ENCODE measurements around the gene PIKFYVE. TPM values are rescaled to one million over a fixed set of nuclear protein-coding genes. Genes with fewer than 3 reads are reported as not detected.
"Not testable (repeated sequence)": the region's sequence is repeated elsewhere in the genome, so short reads cannot be mapped to it uniquely, and the experiment has no call there.

Gene PIKFYVE
- total RNA-seq, 6 experiments from 2014 or later, result 10.7 to 16.0 (median 13.2) TPM

DNA sequence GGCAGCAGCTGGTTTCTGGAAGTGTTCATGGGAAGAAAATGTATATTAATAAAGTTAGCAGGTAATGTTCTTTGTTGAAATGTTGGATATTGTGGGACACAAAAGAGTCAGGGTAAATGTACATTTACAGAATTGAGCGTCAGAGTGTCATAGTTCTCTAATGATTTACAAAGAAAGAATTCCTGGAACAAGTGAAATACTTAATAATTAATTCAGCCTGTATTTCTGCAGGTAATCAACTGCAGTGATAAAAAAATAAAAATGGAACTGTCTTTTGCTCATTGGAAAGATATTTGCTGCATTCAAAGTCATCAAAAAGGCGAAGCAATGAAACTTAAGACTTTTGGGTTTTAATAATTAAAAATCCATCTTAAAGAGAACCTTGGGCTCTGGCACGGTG is 113.1 kb downstream of the PIKFYVE start:
- 53% methylated on average over 3 of the region's 3 CpGs for WGBS (ENCODE audit: insufficient coverage, low coverage, low lambda C conversion rate, missing lambda C conversion rate)
- Histone ChIP-seq H3K9me3 (no peaks in the 10 kb centered on the region), H3K4me1 (no peaks in the 10 kb centered on the region), H3K27me3 (no peaks in the 10 kb centered on the region), H3K27ac (no peak overlapping the region), H3K4me3 (no peak overlapping the region), H3K36me3 (no peaks in the 10 kb centered on the region)
- no peak for TF ChIP-seq POLR2A (IDR thresholded peaks at IDR 0.05)
- TF ChIP-seq, protein P1, sequence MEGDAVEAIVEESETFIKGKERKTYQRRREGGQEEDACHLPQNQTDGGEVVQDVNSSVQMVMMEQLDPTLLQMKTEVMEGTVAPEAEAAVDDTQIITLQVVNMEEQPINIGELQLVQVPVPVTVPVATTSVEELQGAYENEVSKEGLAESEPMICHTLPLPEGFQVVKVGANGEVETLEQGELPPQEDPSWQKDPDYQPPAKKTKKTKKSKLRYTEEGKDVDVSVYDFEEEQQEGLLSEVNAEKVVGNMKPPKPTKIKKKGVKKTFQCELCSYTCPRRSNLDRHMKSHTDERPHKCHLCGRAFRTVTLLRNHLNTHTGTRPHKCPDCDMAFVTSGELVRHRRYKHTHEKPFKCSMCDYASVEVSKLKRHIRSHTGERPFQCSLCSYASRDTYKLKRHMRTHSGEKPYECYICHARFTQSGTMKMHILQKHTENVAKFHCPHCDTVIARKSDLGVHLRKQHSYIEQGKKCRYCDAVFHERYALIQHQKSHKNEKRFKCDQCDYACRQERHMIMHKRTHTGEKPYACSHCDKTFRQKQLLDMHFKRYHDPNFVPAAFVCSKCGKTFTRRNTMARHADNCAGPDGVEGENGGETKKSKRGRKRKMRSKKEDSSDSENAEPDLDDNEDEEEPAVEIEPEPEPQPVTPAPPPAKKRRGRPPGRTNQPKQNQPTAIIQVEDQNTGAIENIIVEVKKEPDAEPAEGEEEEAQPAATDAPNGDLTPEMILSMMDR (IDR thresholded peaks at IDR 0.05), result no peak
- no peak for ATAC-seq
- no peak for DNase-seq
- intact Hi-C loops (cut with DNase I), result no loop called here

DNA sequence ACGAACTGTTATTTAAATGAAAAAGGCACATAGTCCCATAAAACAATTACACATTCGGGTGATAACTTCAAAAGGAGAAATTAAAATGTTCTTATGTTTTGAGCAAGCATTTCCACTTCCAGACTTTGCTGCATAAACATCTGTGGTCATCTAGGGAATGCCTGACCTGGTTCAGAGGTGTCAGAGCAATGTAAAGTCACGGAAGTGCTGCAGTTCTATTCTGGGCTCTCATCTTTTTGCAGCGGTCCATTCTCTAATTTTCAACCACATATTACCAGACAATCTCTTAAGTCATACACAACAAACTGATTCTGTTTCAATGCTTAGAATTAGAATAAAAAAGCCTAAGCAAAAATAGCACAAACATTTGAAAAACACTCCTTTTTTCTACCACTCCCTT is 118.6 kb downstream of the PIKFYVE start:
- H3K27ac ChIP-seq, result no peak overlapping the region
- H3K9me3 ChIP-seq, result no peaks in the 10 kb centered on the region
- TF ChIP-seq, protein P1 (IDR thresholded peaks at IDR 0.05), result no peak
- no peak for TF ChIP-seq POLR2A (IDR thresholded peaks at IDR 0.05)
- 77% methylated on average over 4 of the region's 4 CpGs for WGBS (ENCODE audit: insufficient coverage, low coverage, low lambda C conversion rate, missing lambda C conversion rate)
- H3K36me3 ChIP-seq, result no peaks in the 10 kb centered on the region
- no peaks in the 10 kb centered on the region for H3K4me1 ChIP-seq
- intact Hi-C loops (cut with DNase I), result no loop called here
- DNase-seq, result no peak
- H3K27me3 ChIP-seq, result no peaks in the 10 kb centered on the region
- ATAC-seq, result no peak
- H3K4me3 ChIP-seq, result no peak overlapping the region

DNA sequence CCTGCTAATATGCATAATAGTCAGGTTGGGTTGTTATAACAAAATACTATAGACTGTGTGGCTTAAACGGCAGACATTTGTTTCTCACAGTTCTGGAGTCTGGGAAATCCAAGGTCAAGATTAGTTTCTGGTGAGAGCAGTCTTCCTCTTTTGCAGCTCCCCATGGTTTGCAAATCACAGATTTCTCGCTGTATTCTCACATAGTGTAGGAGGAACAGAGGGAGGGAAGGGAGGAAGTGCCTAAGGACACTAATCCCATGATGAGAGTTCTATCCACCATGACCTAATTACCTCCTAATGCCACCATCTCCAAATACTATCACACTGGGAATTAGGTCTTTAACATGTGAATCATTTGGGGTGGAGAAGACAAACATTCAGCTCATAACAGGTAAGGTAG is 120.5 kb downstream of the PIKFYVE start:
- Histone ChIP-seq H3K27ac (no peak overlapping the region), H3K36me3 (no peaks in the 10 kb centered on the region), H3K27me3 (no peaks in the 10 kb centered on the region), H3K4me3 (no peak overlapping the region), H3K9me3 (no peaks in the 10 kb centered on the region), H3K4me1 (no peaks in the 10 kb centered on the region)
- 44% methylated on average over 2 of the region's 2 CpGs for WGBS (ENCODE audit: insufficient coverage, low coverage, low lambda C conversion rate, missing lambda C conversion rate)
- intact Hi-C loops (cut with DNase I), result no loop called here
- ATAC-seq (no peak), DNase-seq (no peak)
- TF ChIP-seq POLR2A (IDR thresholded peaks at IDR 0.05), result no peak
- TF ChIP-seq, protein P1 (IDR thresholded peaks at IDR 0.05), result no peak

DNA sequence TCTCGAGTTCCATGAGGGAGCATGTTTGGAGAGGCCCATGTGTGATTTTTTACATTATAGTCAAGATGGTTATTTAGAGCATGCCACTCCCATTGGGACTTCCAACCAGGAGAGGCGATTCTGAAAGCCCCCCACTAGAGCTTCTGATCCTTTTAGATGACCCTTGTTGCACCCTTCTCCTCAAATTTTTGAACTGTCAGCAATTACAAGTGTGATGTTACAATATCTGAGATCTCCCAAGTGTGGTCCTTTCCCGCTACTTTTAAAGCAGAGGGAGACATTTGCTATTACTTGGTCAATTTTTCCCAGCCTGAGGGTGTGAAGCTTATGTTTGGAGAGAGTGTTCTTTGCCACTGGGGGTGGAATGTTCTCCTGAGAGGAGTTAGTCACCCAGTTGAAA is 123.9 kb downstream of the PIKFYVE start:
- Histone ChIP-seq H3K27me3 (no peaks in the 10 kb centered on the region), H3K4me3 (no peak overlapping the region), H3K36me3 (no peaks in the 10 kb centered on the region), H3K4me1 (no peaks in the 10 kb centered on the region), H3K27ac (no peak overlapping the region), H3K9me3 (peaks cover 0 to 6% (median 0%) of the 10 kb centered on the region in 4 donors)
- ATAC-seq (no peak), DNase-seq (no peak)
- intact Hi-C loops (cut with DNase I), result no loop called here
- TF ChIP-seq POLR2A (IDR thresholded peaks at IDR 0.05), result no peak
- TF ChIP-seq, protein P1 (IDR thresholded peaks at IDR 0.05), result no peak
- WGBS (ENCODE audit: insufficient coverage, low coverage, low lambda C conversion rate, missing lambda C conversion rate), result 68% methylated on average over 3 of the region's 3 CpGs

DNA sequence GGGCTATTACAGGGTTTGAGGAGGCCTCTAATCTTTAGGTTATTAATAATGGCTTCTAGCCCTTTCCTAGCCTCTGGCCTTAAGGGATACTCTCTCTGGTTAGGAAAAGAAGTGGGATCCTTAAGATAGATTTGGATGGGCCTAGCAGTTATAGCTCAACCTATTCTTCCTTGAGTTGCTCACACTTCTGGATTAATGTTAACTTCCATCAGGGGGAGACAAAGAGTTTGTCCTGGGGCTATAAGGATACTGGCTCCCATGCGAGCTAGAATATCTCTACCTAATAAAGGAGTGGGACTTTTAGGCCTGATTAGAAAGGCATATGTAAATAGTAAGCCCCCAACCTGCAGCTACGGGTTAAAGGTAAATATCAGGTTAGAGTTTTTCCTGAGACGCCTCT is 126.2 kb downstream of the PIKFYVE start:
- WGBS (ENCODE audit: insufficient coverage, low coverage, low lambda C conversion rate, missing lambda C conversion rate), result 65% methylated on average over 3 of the region's 3 CpGs
- peaks cover 0 to 6% (median 0%) of the 10 kb centered on the region in 4 donors for H3K9me3 ChIP-seq
- TF ChIP-seq, protein P1 (IDR thresholded peaks at IDR 0.05), result no peak
- no peak for TF ChIP-seq POLR2A (IDR thresholded peaks at IDR 0.05)
- intact Hi-C loops (cut with DNase I), result no loop called here
- DNase-seq (no peak), ATAC-seq (no peak)
- no peaks in the 10 kb centered on the region for H3K4me1 ChIP-seq
- no peak overlapping the region for H3K27ac ChIP-seq
- H3K36me3 ChIP-seq, result no peaks in the 10 kb centered on the region
- H3K4me3 ChIP-seq, result no peak overlapping the region
- H3K27me3 ChIP-seq, result no peaks in the 10 kb centered on the region

DNA sequence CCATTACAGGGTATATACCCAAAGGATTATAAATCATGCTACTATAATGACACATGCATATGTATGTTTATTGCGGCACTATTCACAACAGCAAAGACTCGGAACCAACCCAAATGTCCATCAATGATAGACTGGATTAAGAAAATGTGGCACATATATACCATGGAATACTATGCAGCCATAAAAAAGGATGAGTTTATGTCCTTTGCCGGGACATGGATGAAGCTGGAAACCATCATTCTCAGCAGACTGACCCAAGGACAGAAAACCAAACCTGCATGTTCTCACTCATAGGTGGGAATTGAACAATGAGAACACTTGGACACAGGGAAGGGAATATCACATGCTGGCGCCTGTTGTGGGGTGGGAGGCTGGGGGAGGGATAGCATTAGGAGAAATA is 130.7 kb downstream of the PIKFYVE start:
- H3K27me3 ChIP-seq; intact Hi-C loops (cut with DNase I); H3K36me3 ChIP-seq; H3K4me3 ChIP-seq; H3K27ac ChIP-seq; DNase-seq; ATAC-seq; H3K9me3 ChIP-seq; H3K4me1 ChIP-seq: not testable (repeated sequence)
- WGBS (ENCODE audit: insufficient coverage, low coverage, low lambda C conversion rate, missing lambda C conversion rate), result 77% methylated on average over 4 of the region's 4 CpGs

Data from right lobe of liver (tissue), 6 donors.